B cell (primary cell): ENCODE results near the gene CCDC137. TPM values are rescaled to one million over a fixed set of nuclear protein-coding genes. Genes with fewer than 3 reads are reported as not detected.

ENCODE experiments used
- ATAC-seq: fragments of 200-7000 bp; cut with Tn5 transposase; one replicate; pipeline ENCODE4 v1.10.0; 2021; ENCODE audit warnings: low read depth, mild to moderate bottlenecking, moderate number of reproducible peaks, moderate library complexity
- CTCF ChIA-PET: fragments of 350-600 bp; sonication (Branson Sonifier 250); formaldehyde crosslinking; loops from one replicate; lab custom pipeline; 2021; ENCODE audit warnings: antibody characterized with exemption, inconsistent platforms; lab: Charles Lee
- POLR2A ChIA-PET: fragments of 350-600 bp; sonication (Branson Sonifier 250); formaldehyde crosslinking; loops from one replicate; lab custom pipeline; 2021; ENCODE audit warnings: antibody characterized with exemption; lab: Charles Lee
- DNase-seq: peaks from one replicate; pipeline ENCODE4 v3.0.0; 2013
- H2AFZ ChIP-seq: 2 replicates; pipeline ENCODE4 v1.6.1; 2012; ENCODE audit warnings: mild to moderate bottlenecking, low read depth, low read length; ENCODE audit not compliant: insufficient read depth, poor library complexity, severe bottlenecking
- H3K27ac ChIP-seq, 2 donors: 1 replicate in 1 of 2; 2 replicates in 1 of 2; pipeline ENCODE4 v1.5.1; 2012 to 2013; ENCODE audit warnings: low read length in 2 of 2, mild to moderate bottlenecking in 2 of 2, moderate library complexity in 1 of 2
- H3K27me3 ChIP-seq, 4 experiments: fragments of 200-600 bp in 1 of 4; sonication (generic) in 1 of 4; replicated peaks in 1 of 4; 1 replicate in 2 of 4; 2 replicates in 2 of 4; pipeline versions ENCODE4 v1.6.1 to v1.7.0; 2013 to 2016; ENCODE audit warnings: low read length in 3 of 4, mild to moderate bottlenecking in 2 of 4, mixed read lengths in 1 of 4, moderate library complexity in 1 of 4; ENCODE audit not compliant: insufficient read depth in 4 of 4, control insufficient read depth in 3 of 4; ENCODE audit errors: control extremely low read depth in 1 of 4
- H3K36me3 ChIP-seq, 2 experiments: replicated peaks in 1 of 2; 1 replicate in 1 of 2; 2 replicates in 1 of 2; pipeline versions ENCODE4 v1.6.1 to v1.7.1; 2013; ENCODE audit warnings: low read length in 1 of 2; ENCODE audit not compliant: insufficient read depth in 2 of 2, control insufficient read depth in 1 of 2; ENCODE audit errors: control extremely low read depth in 1 of 2, extremely low read depth in 1 of 2
- H3K4me1 ChIP-seq, 2 donors: fragments of 200-600 bp in 1 of 2; sonication (generic) in 1 of 2; 1 replicate in 1 of 2; 2 replicates in 1 of 2; pipeline versions ENCODE4 v1.5.1 to v1.6.1; 2013 to 2017; ENCODE audit warnings: low read length in 2 of 2; ENCODE audit not compliant: control insufficient read depth in 2 of 2, insufficient read depth in 2 of 2
- H3K4me2 ChIP-seq: replicated peaks from 2 replicates; pipeline ENCODE3; 2012; ENCODE audit warnings: mild to moderate bottlenecking, low read depth, low read length; ENCODE audit not compliant: poor library complexity, severe bottlenecking
- H3K4me3 ChIP-seq, 5 experiments: fragments of 200-600 bp in 1 of 5; sonication (generic) in 1 of 5; 1 replicate in 3 of 5; 2 replicates in 2 of 5; pipeline versions ENCODE4 v1.5.1 to v1.7.0; 2011 to 2016; ENCODE audit warnings: low read length in 4 of 5, mild to moderate bottlenecking in 4 of 5, low read depth in 2 of 5, control low read depth in 1 of 5, moderate library complexity in 1 of 5; ENCODE audit not compliant: insufficient read depth in 1 of 5; ENCODE audit errors: control extremely low read depth in 1 of 5, extremely low read depth in 1 of 5
- H3K79me2 ChIP-seq: fragments of 200-600 bp; sonication (generic); one replicate; pipeline ENCODE4 v1.6.0; 2016; ENCODE audit warnings: low read length; ENCODE audit not compliant: control insufficient read depth, insufficient read depth
- H3K9ac ChIP-seq: fragments of 200-600 bp; sonication (generic); 2 replicates; pipeline ENCODE4 v1.6.1; 2017; ENCODE audit warnings: mild to moderate bottlenecking, low read length, moderate library complexity
- H3K9me3 ChIP-seq, 3 donors: one replicate each; pipeline versions ENCODE4 v1.6.1 to v1.7.1; 2013; ENCODE audit warnings: low read length in 2 of 3; ENCODE audit not compliant: control insufficient read depth in 2 of 3, insufficient read depth in 1 of 3; ENCODE audit errors: control extremely low read depth in 1 of 3
- H4K20me1 ChIP-seq: 2 replicates; pipeline ENCODE4 v1.6.0; 2012; ENCODE audit warnings: mild to moderate bottlenecking, low read length; ENCODE audit not compliant: insufficient read depth, control insufficient read depth, poor library complexity, severe bottlenecking
- H3K27ac Mint-ChIP-seq: one replicate; pipeline ENCODE4 v1.8.0; 2021; ENCODE audit warnings: mixed read lengths
- H3K27me3 Mint-ChIP-seq: one replicate; pipeline ENCODE4 v1.8.0; 2021; ENCODE audit warnings: mixed read lengths
- H3K4me1 Mint-ChIP-seq: one replicate; pipeline ENCODE4 v1.8.0; 2021; ENCODE audit warnings: mixed read lengths
- H3K4me3 Mint-ChIP-seq: one replicate; pipeline ENCODE4 v1.8.0; 2021; ENCODE audit warnings: mixed read lengths
- H3K9me3 Mint-ChIP-seq: one replicate; pipeline ENCODE4 v1.8.0; 2022; ENCODE audit warnings: mixed read lengths; ENCODE audit not compliant: insufficient read depth
- EZH2 ChIP-seq: IDR thresholded peaks from 2 replicates; pipeline ENCODE4 v1.6.1; 2012; ENCODE audit warnings: borderline replicate concordance, low read depth, mild to moderate bottlenecking, moderate library complexity, low read length; ENCODE audit not compliant: insufficient read depth, poor library complexity, severe bottlenecking
- WGBS: methylation state at CpG from one replicate; pipeline ENCODE4 v1.1.5; 2013; ENCODE audit warnings: missing lambda C conversion rate; ENCODE audit not compliant: insufficient coverage; 5-methylcytosine and 5-hydroxymethylcytosine counted together
- intact Hi-C: fragments of 100-400 bp; cut with micrococcal nuclease; formaldehyde crosslinking; loops from one replicate; pipeline ENCODE4 v1.10.0; 2022
- polyA plus RNA-seq: library from polyadenylated mRNA; depleted of rRNA; stranded (reverse); fragments of >200 nt; gene quantifications from 2 replicates; pipeline ENCODE4 v1.2.3, GENCODE V29; 2012
- total RNA-seq, 2 donors: library from RNA; stranded (reverse); fragments of 120-200 nt in 1 of 2; gene quantifications; 1 replicate in 1 of 2; 2 replicates in 1 of 2; pipeline versions ENCODE4 v1.2.3 to v1.2.4, GENCODE V29; 2013 to 2022
- TF ChIP-seq, protein P1 (sequence below): fragments of 200-600 bp; IDR thresholded peaks from one replicate; pipeline ENCODE4 v1.8.0; 2022; ENCODE audit warnings: antibody characterized with exemption, mild to moderate bottlenecking

The CCDC137 gene
- total and polyA plus RNA-seq, 2 donors (not counting 1 experiment from before 2014, with no cell fraction given): 18.8 to 36.0 TPM

DNA sequence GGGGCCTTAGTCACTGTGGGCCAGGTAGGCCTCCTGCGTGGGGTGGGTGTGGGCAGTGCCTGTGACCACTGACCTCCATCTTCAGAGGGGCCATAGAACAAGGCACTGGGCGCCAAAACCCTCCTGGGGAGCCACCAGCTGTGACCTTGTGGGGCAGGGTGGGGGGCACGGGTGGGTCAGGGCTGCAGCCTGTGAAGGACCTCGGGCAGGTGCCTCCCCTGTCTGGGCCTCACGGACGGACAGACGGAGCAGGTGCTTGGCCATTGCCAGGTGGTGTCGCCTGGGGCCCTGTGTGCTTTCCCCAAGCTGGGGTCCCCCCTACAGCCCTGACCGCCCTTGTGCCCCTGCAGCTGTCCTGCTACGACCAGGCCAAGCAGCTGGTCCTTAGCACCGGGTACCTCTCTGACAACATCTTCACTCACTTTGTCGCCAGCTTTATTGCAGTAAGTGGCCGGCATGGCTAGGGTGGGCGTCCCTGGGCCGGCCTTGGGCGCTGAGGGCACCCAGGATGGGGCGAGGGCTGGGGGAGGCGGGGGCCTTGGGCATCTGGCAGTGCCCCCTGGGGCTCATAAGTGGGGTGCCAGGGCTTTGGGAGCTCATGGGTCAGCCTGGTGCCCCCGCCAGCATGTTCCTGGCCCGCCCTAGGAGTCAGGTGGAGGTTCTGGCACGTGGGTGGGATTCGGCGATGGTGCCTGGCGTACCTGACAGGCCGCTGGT is 50.7 kb downstream of the CCDC137 start:
- Mint-ChIP-seq H3K27me3 (no peaks in the 10 kb centered on the region), H3K4me3 (no peak overlapping the region), H3K4me1 (peaks cover 3% of the 10 kb centered on the region), H3K9me3 (no peaks in the 10 kb centered on the region), H3K27ac (no peak overlapping the region)
- no peaks in the 10 kb centered on the region for H4K20me1 ChIP-seq
- ATAC-seq (no peak), DNase-seq (no peak)
- CTCF ChIA-PET: no interaction called here
- POLR2A ChIA-PET: no interaction called here
- H3K9me3 ChIP-seq: no peaks in the 10 kb centered on the region
- H3K27me3 ChIP-seq: no peaks in the 10 kb centered on the region
- no peak overlapping the region for H3K4me2 ChIP-seq
- no peak overlapping the region for H2AFZ ChIP-seq
- H3K36me3 ChIP-seq: no peaks in the 10 kb centered on the region
- peaks cover 4 to 9% of the 10 kb centered on the region in 2 donors for H3K4me1 ChIP-seq
- intact Hi-C loops: no loop called here
- H3K9ac ChIP-seq: no peak overlapping the region
- H3K27ac ChIP-seq: no peak overlapping the region
- H3K4me3 ChIP-seq: no peak overlapping the region
- no peaks in the 10 kb centered on the region for H3K79me2 ChIP-seq
- 98% methylated on average over 25 of the region's 25 CpGs for WGBS
- no peak for TF ChIP-seq EZH2
- TF ChIP-seq, protein P1, sequence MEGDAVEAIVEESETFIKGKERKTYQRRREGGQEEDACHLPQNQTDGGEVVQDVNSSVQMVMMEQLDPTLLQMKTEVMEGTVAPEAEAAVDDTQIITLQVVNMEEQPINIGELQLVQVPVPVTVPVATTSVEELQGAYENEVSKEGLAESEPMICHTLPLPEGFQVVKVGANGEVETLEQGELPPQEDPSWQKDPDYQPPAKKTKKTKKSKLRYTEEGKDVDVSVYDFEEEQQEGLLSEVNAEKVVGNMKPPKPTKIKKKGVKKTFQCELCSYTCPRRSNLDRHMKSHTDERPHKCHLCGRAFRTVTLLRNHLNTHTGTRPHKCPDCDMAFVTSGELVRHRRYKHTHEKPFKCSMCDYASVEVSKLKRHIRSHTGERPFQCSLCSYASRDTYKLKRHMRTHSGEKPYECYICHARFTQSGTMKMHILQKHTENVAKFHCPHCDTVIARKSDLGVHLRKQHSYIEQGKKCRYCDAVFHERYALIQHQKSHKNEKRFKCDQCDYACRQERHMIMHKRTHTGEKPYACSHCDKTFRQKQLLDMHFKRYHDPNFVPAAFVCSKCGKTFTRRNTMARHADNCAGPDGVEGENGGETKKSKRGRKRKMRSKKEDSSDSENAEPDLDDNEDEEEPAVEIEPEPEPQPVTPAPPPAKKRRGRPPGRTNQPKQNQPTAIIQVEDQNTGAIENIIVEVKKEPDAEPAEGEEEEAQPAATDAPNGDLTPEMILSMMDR: no peak

DNA sequence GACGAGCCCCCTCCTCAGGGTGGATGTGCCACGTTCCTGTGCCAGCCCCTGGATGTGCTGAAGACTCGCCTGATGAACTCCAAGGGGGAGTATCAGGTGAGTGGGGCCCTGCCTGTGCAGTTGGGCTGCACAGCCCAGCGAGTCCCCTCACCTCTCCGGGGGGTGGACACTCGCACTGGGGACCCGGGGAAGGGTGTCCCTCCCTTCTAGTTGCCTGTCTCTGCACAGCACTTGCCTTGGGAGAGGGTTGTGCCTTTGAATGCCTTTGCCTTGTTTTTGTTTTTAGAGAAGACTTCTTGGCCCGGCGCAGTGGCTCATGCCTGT is 51.2 kb downstream of the CCDC137 start:
- no peak overlapping the region for H3K27ac Mint-ChIP-seq
- no peaks in the 10 kb centered on the region for H3K9me3 Mint-ChIP-seq
- WGBS: 95% methylated on average over 9 of the region's 9 CpGs
- Histone ChIP-seq H3K27me3 (no peaks in the 10 kb centered on the region), H3K4me2 (no peak overlapping the region), H4K20me1 (no peaks in the 10 kb centered on the region), H3K27ac (no peak overlapping the region), H3K4me1 (peaks cover 3 to 6% of the 10 kb centered on the region in 2 donors), H3K9me3 (no peaks in the 10 kb centered on the region), H2AFZ (no peak overlapping the region), H3K36me3 (no peaks in the 10 kb centered on the region), H3K79me2 (no peaks in the 10 kb centered on the region), H3K9ac (no peak overlapping the region), H3K4me3 (no peak overlapping the region)
- no peak for DNase-seq
- intact Hi-C loops: no loop called here
- no peaks in the 10 kb centered on the region for H3K27me3 Mint-ChIP-seq
- ATAC-seq: no peak
- TF ChIP-seq, protein P1: no peak
- TF ChIP-seq EZH2: no peak
- peaks cover 2% of the 10 kb centered on the region for H3K4me1 Mint-ChIP-seq
- ChIA-PET POLR2A (no interaction called here), CTCF (no interaction called here)
- no peak overlapping the region for H3K4me3 Mint-ChIP-seq
